ENCODE measurements around the gene THEM4.

The THEM4 gene

DNA sequence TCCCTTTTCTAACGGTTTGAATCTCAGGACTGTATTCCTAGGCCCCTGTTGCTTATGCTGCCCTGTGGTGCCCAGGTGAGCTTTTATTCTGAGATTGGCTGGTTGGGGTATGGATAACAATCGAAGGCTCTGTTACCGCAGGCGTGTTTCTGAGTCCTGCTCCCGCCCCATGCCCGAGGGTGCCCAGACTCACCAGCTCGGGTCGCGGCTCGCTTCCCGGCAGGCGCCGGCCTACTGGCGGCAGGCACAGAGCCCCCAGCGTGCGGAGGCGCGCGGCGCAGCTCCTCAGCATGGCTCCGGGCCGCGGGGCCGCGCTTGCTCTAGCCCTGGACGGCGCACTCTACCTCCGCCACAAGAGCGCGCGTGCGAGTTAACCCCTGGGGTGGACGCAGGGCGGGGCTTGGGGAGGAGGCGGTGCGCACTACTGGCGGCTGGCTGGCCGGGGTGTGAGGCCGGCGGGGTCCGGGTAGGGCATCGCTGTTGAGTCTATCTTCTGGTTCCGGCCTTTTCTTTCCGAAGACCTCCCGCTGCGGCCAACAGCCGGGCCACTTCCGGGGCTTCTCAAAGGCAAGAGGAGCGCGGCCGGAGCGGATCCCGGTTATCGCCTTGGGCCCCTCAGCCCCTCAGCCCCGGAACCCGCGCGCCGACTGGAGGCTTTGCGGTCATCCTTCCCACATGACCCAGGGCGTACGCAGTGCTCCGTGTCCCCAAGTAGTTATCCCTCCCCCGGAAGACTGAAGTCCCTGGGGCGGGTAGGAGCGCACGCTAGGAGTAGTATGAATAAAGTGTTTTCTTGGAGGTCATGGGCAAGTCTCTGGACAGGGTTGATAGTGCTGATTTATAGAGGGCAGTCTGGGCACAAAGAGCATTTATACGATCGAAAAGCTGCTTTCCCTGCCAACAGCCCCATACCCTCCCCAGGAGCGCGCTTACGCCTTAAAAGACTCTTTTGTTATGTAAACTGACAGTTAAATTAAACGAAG is at the start of gene THEM4:
Gene THEM4 (minus strand): TSS at position 345 of the 983 bp plus-strand sequence. CDS start 53 bp downstream, at position 292.
- peak; percentile 73 for DNase-seq (ENCODE audit: low read depth, low spot score)

DNA sequence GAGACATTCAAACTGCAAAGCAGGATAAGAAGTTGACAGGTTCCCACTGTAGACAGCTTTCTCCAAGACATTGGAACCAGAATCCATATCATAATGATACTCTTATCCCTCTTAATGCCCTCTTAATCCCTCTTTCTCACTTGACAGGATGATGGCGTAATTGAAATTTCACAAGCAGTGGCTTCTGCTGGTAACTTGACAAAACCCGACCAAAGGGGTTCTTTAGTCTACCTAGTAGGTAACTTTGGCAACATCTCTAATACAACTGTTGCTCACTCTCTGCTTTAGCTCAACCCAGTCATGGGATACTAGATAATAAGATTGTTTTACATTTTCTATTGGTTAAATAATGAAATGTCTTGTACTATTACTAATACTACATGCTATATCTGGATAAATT is 49.6 kb upstream of the THEM4 start:
- no peak for DNase-seq (ENCODE audit: low read depth, low spot score)

DNA sequence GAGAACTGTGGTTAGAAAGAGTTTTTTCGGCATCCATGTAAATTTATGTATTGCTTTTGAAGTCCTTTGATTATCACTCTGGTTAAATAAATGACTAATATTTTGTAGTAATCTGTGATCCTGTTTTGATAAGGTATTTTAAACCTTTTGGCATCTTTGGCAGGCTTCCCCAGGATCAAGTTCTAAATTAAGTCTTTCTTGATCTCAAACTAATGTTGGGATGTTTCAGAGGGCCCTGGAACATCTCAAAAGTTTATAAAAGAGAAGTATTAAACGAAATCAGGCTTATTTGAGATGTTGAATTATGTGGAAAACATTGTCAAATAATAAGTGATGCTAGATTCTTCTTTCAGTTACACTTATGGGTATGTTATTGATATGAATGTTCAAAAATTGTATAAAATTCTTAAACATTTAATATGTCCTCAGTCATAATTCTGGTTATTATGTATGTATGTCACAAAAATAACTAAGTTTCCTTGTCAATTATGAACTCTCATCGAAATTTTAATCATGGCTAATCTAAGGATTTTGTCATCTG is 47.7 kb upstream of the THEM4 start:
- DNase-seq (ENCODE audit: low read depth, low spot score) = no peak

DNA sequence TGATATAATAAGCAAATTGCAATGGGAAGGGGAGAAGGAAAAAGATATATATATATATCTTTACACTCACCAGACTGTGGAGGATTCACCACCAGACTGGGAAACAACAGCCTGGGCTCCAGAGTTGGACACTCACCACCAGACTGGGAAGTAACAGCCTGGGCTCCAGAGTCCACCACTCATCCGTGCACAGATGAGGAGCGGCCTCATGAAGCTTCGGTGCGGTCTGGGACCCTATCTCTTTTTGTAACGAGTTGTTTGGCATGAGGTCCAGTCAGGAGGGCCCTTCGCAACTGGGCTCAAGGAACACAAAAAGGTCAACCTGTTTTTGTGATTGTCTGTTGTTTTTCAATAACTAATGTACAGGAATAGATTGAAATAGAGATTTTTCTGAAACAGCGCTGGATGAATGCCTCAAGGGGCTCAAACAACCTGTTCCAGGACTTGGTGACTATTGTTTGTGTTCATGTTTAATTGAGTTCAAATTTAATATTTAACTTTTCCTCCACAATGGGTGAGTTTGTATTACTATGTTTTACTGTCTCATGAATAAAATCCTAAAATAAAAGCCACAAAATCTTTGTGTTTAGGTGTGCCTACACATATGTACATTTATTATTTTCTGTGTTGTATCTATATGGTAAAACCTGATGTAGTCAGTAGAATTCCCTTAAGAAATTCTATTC is 44.2 kb upstream of the THEM4 start:
- DNase-seq (ENCODE audit: low read depth, low spot score) = no peak

DNA sequence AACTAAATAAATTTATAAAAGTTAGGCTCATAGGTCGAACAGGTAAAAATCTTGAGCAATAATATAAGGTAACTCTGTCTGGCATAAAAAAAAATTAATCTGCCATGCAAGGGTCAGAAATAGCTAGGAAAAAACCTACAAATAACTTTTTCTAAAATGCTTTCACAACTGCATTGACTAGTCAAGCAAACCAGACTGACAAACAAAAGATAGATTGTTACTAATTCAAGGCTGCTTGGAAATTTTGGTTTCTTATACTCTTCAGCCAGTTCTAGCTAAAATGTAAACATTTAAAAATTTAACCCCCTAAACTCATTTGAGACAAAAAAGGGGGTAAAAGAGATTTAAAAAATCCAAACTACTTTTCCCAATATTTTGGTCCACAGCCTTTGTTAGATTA is 43.5 kb upstream of the THEM4 start:
- no peak for DNase-seq (ENCODE audit: low read depth, low spot score)

DNA sequence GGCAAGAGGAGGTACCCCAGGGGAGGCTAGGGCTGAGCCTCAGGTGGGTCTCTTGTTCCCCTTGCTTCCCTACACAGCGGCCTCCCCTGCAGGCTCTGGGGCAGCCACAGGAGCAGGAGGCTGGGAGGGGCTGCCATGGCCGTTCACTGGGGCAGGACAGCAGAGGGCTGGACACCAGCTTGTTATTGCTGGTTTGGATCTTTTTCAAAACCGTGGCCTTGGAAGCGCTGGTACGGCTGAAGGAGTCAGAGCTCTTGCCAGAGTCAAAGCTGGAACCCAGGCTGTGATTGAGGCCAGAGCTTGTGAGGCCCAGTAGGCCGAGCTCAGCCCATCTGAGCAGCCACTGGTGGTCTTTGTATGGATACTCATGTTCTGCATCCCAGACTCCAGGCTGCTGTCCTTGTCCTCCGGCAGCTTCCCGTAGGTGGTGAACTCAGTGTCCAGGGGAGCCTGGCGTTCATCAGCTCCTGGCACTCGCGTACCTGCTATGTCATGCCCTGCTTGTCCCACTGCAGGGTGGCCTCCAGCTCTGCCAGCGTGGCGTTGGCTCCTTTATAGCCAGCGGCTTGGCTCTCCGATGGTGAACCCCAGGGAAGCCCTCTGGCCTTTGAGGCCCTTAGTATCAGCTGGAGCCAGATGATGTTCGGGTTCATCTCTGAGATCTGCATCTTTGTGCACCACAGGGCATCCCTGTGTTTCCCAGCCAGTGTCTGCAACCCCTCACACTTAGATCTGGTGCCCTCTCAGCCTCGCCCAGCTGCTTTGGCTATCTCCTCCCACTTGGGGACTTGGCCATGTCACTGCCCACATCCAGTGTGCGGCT is 40.3 kb upstream of the THEM4 start:
- no peak for DNase-seq (ENCODE audit: low read depth, low spot score)

DNA sequence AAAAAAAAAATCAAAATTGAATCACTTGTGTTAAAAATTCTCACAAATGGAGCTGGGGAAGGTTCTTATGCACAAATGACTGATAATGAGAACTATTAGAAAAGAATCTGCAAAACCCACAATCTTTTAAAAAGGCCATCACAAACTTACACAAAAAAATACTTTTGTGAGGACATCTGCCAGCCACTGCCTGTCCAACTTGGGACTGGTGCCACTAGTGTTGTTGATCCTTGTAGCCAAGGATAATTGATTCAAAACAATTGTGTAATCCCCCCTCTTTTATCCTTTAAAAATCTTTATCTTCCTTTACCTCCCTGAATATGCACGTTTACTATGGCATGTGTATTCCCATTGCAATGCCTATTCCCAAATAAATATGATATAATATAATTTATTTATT is 39.2 kb upstream of the THEM4 start:
- DNase-seq (ENCODE audit: low read depth, low spot score) = no peak

DNA sequence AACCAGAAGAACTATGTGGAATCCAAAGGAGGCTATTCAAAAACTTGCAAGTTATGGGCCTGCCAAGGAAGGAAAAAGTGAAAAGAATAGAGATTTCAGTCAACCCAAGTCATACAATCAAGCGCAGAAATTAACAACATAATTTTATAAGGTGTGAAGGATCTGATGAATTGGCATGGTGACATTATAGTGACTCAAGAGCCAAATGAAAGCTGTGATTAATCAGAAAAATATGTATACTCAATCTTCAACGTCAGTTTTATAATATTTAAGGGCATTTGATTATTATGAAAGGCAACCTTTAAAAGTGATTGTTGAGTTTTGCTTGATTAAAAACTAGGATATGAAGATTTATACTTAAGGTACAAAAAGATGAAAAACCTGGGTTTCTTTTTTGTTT is 37.8 kb upstream of the THEM4 start:
- DNase-seq (ENCODE audit: low read depth, low spot score) = no peak

DNA sequence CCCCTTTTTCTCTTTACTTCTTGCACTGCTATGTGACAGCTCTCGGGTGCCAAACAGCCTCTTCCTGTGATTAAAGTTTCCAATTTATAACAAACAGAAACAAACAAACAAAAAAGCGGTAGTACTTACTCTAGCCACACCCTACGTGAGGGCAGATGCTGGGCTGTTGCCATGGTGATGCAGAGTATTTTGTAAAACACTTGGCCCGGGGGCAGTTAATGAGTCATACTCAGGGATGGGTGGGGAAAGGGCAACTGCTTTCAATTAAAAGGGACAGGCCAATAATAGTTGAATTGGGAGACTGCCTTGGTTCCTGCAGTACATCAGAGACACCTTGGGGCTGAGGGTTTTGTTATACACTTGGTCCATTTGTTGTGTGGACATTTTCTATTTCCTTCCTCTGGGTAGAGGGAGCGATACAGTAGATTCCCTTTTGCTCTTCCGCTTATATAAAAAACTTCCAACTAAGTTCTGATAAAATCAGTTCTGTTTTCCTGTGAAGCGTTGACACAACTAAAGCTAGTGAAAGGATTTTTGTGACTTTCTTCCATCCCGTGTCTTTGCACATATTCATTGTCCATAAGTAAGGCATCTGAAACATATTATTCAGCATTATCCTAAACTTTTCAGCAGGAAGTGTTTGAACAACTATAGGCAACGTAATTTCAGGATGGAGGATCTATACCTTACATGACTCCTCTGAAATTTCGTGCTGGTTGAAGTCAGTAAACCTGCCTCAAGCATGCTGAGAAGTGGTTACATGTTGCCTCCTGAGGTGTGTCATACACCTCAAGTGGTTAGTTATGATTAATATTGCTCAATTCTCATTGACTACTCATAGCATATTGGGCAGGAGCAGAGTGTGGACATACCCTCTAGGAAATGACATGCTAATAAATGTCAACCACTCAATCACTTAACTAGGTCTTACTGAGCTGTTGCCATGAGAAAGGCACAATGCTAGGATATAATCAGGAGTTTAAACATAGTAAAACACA is 36.7 kb upstream of the THEM4 start:
- DNase-seq (ENCODE audit: low read depth, low spot score) = peak; percentile 46

DNA sequence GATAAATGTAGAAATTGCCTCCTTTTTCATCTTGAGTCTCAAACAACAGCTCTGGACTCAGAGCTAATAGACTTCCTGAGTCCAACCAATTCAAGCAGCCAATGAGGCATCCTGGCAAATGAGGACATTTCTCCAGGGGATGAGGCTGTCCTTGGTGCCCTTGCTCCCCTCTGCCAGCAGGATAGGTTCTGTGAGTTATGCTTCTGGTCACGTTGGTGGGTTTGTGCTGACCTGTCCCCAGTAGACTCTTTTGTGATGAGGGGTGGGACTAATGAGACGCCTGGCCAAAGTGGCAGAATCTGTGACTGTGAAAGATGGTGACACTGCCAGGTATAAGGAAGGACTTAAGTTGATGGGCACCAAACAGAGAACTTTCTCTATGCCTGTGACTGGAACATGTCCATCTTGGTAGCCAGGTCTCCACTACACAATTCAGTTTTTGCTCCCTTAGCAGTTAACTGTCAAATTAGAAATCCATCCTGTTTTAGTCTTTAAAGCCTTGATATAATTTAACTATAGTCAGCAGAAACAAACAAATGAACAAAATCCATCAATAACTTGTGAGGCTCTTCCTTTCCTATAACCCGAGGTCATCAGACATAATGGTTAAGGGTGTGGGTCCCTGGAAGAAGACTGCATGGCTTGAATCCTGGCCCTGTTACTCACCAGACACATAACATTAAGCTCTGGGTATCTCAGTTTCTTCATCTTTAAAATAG is 35.7 kb upstream of the THEM4 start:
- DNase-seq (ENCODE audit: low read depth, low spot score) = no peak

DNA sequence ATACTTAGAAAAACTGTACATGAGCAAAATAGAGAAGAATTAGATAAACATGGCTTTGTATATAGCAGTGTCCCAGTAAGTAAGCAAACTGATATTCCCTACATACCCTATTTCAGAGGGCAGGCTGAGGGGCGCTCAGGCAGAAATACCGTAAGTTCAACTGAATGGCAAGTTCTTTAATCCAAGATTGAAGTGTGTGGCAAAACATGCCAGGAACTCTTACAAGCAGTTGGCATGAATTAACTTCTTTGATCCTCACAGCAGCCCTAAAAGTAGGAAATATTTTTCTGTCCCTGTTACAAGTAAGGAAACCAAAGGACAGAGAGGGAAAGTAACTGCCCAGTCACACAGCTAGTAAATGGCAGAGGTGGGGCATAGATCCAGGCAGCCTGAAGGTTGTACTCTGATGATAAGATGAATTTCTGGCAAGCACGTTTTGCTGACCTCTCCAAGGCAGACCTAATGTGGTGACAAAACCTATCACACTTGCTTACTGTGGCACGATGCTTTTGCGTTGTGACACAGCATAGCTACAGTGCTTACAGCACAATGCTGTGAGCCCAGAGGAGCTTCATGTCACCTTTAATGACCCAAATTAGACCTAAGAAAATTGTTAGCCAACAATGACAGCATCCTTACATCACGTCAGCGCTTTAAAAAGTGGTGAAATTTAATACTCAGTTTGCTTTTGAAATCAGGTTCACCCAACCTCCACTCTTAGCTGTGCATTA is 35.0 kb upstream of the THEM4 start:
- no peak for DNase-seq (ENCODE audit: low read depth, low spot score)

DNA sequence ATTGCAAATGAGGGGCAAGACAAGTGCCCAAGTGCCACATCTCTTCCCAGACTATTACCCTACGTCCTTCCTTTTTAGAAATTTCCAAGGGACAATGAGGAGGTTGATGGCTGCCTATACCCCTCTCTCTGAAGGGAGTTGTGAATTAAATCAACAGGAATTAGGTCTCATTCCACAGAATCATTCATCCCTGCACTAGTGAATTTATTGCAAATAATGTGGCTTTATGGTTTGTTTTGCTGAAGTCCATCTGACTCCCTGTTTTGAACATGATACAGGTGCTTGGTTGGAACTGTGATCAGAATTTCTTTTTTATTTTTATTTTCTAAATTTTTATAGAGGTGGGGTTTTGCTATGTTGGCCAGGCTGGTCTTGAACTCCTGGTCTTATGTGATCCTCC is 34.3 kb upstream of the THEM4 start:
- no peak for DNase-seq (ENCODE audit: low read depth, low spot score)

DNA sequence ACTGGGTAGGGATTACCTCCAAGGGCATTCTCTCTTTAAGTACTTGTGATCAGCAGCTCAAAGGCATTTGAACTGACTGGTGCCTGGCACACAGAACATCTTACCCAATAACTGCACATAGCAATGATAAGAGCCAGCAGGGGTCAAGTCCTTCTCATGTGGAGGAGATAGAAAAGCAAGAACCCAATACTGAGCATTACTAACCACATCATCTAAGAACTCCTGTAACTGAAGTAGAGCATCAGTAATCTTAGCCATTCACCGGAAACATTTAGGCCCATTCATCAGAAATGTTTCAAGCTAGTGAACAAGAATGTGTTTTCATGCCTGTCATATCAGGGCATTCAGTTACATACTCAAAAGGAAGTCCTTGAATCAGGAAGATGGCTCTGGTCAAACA is 33.6 kb upstream of the THEM4 start:
- no peak for DNase-seq (ENCODE audit: low read depth, low spot score)

DNA sequence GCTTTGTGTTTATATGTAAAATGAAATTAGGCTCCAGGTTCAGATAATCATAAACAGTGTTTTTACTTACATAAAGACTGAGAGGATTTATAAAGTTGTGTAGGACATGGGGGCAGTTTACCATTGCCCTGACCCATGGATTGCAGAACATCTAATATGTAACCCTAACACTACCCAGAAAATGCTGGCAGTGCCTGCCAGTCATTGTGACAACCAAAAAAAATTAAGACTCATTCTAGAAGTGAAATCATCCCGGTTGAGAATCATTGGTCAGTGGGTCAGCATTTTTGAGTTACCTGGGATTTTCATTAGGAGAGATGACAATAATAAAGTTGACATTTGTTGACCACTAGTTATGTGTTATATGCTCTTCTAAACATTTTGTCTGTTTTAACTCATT is 31.2 kb upstream of the THEM4 start:
- no peak for DNase-seq (ENCODE audit: low read depth, low spot score)

DNA sequence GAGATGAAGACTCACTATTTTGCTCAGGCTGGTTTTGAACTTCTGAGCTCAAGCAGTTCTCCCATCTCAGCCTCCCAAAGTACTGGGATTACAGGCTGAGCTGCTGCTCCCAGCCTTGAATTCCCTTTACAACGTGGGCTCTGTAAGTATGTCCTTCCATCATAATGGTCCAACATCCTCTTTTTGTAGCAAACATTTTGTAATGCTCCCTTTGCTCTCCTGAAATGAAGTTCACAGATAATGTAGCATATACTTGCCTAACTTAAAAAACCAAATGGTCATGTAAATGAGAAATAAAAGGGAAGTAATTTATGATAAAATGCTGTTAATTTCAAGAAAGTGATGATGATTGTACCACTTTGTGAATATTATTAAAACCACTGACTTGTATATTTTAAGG is 30.5 kb upstream of the THEM4 start:
- DNase-seq (ENCODE audit: low read depth, low spot score) = no peak

DNA sequence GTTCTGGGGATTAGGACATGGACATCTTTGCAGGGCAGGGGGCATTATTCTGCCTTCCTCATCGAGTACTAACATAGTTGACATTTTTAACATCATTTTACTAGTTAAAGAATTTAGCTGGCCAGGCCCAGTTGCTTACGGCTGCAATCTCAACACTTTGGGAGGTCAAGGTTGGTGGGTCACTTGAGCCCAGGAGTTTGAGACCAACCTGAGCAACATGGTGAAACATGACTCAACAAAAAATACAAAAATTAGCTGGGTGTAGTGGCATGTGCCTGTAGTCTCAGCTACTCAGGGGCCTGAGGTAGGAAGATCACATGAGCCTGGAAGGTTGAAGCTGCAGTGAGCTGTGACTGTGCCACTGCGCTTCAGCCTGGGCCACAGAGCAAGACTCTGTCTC is 29.8 kb upstream of the THEM4 start:
- no peak for DNase-seq (ENCODE audit: low read depth, low spot score)

DNA sequence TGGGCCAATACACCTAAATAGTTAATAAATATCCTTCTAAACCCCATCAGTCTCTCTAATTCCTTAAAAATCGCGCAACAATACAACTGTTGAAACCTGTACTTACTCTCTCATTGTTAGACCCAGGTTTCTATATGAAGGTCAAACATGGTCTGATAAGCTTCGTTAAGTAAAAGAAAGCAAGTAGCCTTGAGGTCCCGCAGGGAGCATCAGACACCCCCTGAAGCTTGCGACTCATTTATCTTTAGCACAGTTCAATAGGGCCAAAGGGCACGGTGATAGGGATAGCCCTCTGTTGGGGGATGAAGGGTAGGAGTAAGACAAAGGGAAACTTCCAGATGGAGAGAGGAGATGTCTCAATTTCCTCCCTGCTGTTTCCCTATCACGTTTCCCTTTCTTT is 27.3 kb upstream of the THEM4 start:
- DNase-seq (ENCODE audit: low read depth, low spot score) = no peak

DNA sequence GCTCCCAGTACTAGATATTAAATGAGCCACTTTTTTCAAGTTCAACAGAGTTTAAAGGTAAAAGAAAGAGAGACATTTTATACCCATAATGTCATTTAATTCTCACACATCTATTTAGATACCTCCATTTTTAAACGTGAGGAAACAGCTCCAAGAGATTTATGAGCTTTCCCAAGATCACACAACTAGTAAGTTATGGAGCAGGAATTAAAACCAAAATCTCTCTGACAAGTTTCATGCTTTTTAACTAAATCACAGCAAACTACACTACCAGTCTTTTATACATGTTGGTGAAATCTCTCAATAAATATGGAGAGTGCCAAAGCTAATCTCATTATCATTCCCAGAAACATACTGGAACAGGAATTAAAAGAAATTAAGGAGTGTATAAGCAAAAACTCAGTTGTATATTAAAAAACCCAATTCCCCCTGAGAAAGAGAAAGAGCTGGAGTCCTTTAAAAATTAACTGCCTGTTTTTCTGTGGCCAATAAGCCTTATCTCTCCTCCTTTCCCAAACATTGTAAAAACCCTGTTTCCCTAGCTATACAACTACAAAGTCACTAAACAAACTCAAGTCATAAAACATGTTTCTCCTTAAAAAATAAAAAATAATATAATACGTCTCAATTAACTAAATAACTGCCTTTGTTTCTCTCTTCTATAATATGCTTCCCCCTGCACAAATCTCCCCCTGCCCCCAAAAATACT is 26.7 kb upstream of the THEM4 start:
- DNase-seq (ENCODE audit: low read depth, low spot score) = no peak

DNA sequence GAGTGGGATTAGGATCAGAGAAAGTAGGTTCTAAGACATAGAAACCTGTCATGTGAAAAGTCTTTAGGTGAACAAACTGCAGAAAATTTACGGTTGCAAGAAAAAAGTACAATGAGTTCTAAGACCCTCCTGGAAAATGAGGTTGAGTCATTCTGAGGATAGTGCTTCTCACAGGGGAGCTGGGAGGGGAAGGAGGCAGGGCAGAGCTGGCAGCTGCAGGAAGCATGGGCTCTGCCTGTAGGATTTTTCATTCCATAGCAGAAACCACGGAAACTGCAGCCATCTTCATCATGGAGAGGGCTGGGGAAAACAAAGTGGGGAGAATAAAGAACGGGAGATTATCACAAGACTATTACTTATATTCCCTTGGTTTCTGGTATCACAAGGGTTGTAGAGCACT is 25.8 kb upstream of the THEM4 start:
- DNase-seq (ENCODE audit: low read depth, low spot score) = no peak

All from brain pericyte (primary cell).